HepG2 (cell line): Measurements from ENCODE around the gene SCT. TPM values are rescaled to one million over a fixed set of nuclear protein-coding genes. Genes with fewer than 3 reads are reported as not detected.

Experiments
- ATAC-seq: fragments of 200-7000 bp; cut with Tn5 transposase; 3 replicates; pipeline ENCODE4 v1.9.1; 2020; ENCODE audit warnings: mild to moderate bottlenecking, moderate library complexity
- BruUV-seq: library from RNA; stranded (reverse); fragments of 400-500 nt; replicated peaks from 2 replicates; lab custom pipeline; 2021; lab: Mats Ljungman, UMichigan
- CTCF ChIA-PET: fragments of 300-600 bp; formaldehyde crosslinking; extraction: SDS; loops from one replicate; lab custom pipeline; 2021; ENCODE audit warnings: low total read pairs, inconsistent platforms, low intra/inter-chr PET ratio; lab: Yijun Ruan, JAX
- POLR2A ChIA-PET: fragments of 350-600 bp; sonication (Branson Sonifier 250); formaldehyde crosslinking; loops from one replicate; lab custom pipeline; 2020; ENCODE audit warnings: antibody characterized with exemption, inconsistent platforms; lab: Yijun Ruan, JAX
- DNase-seq: peaks from one replicate; pipeline ENCODE4 v3.0.0-alpha.2; 2015; ENCODE audit warnings: low spot score
- FAIRE-seq: peaks from 3 replicates; lab custom pipeline; 2011; peaks lifted over from hg19 to GRCh38; lab: Jason Lieb, UNC
- H2AFZ ChIP-seq: one replicate; pipeline ENCODE4 v1.6.1; 2011; ENCODE audit warnings: low read length, inconsistent platforms
- H3K27ac ChIP-seq: fragments of 300-600 bp; 3 replicates; pipeline ENCODE4 v1.8.0; 2011; ENCODE audit warnings: mixed run types, mild to moderate bottlenecking, mixed read lengths, low read length, inconsistent platforms; ENCODE audit not compliant: insufficient read depth; ENCODE audit errors: extremely low read length
- H3K27me3 ChIP-seq, 2 experiments: fragments of 200-600 bp in 1 of 2; 2 replicates in 1 of 2; 3 replicates in 1 of 2; pipeline versions ENCODE4 v1.6.0 to v1.8.0; 2011; ENCODE audit warnings: low read length in 2 of 2, mild to moderate bottlenecking in 2 of 2, moderate library complexity in 2 of 2, inconsistent platforms in 1 of 2; ENCODE audit not compliant: insufficient read depth in 2 of 2, control insufficient read depth in 1 of 2
- H3K36me3 ChIP-seq, 2 experiments: fragments of 200-600 bp in 1 of 2; replicated peaks in 1 of 2; 2 replicates in 1 of 2; 3 replicates in 1 of 2; pipeline versions ENCODE4 v1.5.1 to v1.8.0; 2011; ENCODE audit warnings: low read length in 2 of 2, inconsistent platforms in 1 of 2; ENCODE audit not compliant: insufficient read depth in 2 of 2, control insufficient read depth in 1 of 2
- H3K4me1 ChIP-seq: 2 replicates; pipeline ENCODE4 v1.5.1; 2012; ENCODE audit warnings: low read length, inconsistent platforms; ENCODE audit not compliant: insufficient read depth
- H3K4me2 ChIP-seq: 2 replicates; pipeline ENCODE4 v1.6.0; 2011; ENCODE audit warnings: low read depth, low read length, inconsistent platforms
- H3K4me3 ChIP-seq, 3 experiments: fragments of 200-600 bp in 1 of 3; sonication (generic), shearing (Covaris generic) in 1 of 3; replicated peaks in 1 of 3; 2 replicates each; pipeline ENCODE4 v1.5.1; 2011 to 2016; ENCODE audit warnings: low read length in 3 of 3, inconsistent platforms in 2 of 3, low read depth in 2 of 3, mild to moderate bottlenecking in 2 of 3, control low read depth in 1 of 3, mixed read lengths in 1 of 3; ENCODE audit not compliant: insufficient read depth in 1 of 3
- H3K79me2 ChIP-seq: one replicate; pipeline ENCODE4 v1.6.1; 2011; ENCODE audit warnings: low read length, inconsistent platforms; ENCODE audit not compliant: insufficient read depth
- H3K9ac ChIP-seq: 2 replicates; pipeline ENCODE4 v1.6.0; 2011; ENCODE audit warnings: mild to moderate bottlenecking, low read depth, low read length, inconsistent platforms; ENCODE audit not compliant: insufficient read depth
- H3K9me3 ChIP-seq: 2 replicates; pipeline ENCODE4 v1.5.1; 2012; ENCODE audit warnings: mild to moderate bottlenecking, low read length
- H4K20me1 ChIP-seq: 2 replicates; pipeline ENCODE4 v1.6.0; 2011; ENCODE audit warnings: inconsistent platforms, mild to moderate bottlenecking, low read length, moderate library complexity; ENCODE audit not compliant: insufficient read depth
- BHLHE40 ChIP-seq: IDR thresholded peaks from 2 replicates; pipeline ENCODE4 v1.6.1; 2011; ENCODE audit warnings: low read length, improper control_type of control experiment
- FOXM1 ChIP-seq: sonication (generic); formaldehyde crosslinking; IDR thresholded peaks from 2 replicates; pipeline ENCODE4 v1.5.0; 2020; ENCODE audit warnings: missing genetic modification reagents
- KAT2B ChIP-seq: fragments of 150-350 bp; IDR thresholded peaks from 2 replicates; pipeline ENCODE4 v1.6.1; 2014; ENCODE audit warnings: low read depth, low read length, borderline replicate concordance
- MYC ChIP-seq: sonication (generic); formaldehyde crosslinking; IDR thresholded peaks from 2 replicates; pipeline ENCODE4 v1.9.0; 2021; ENCODE audit warnings: missing genetic modification reagents, borderline replicate concordance
- SPEN ChIP-seq: sonication (generic); formaldehyde crosslinking; IDR thresholded peaks from 2 replicates; pipeline ENCODE4 v1.5.1; 2020; ENCODE audit warnings: low read depth, mild to moderate bottlenecking, missing genetic modification reagents
- WGBS: methylation state at CpG from one replicate; pipeline ENCODE4 v1.1.6; 2017; ENCODE audit warnings: low lambda C conversion rate; 5-methylcytosine and 5-hydroxymethylcytosine counted together
- in situ Hi-C: cut with HindIII; loops from 2 replicates; pipeline ENCODE4 v1.10.0; 2017; ENCODE audit warnings: low pct_unique_long_range_greater_than_20kb; ENCODE audit not compliant: extremely low pct_ligation_motif_present
- intact Hi-C: fragments of 100-400 bp; cut with micrococcal nuclease; formaldehyde crosslinking; loops from one replicate; pipeline ENCODE4 v1.10.0; 2022; ENCODE audit not compliant: unreplicated experiment
- polyA plus RNA-seq, 8 experiments: library from polyadenylated mRNA; depleted of rRNA in 3 of 8; stranded (reverse) in 7 of 8; unstranded in 1 of 8; fragments of >200 nt; fragmentation: Illumina TruSeq in 4 of 8; extraction: Trizol in 4 of 8; gene quantifications; 2 replicates each; pipeline versions ENCODE4 v1.2.1 to v1.2.3, GENCODE V29; 2011 to 2016; ENCODE audit warnings: low read depth in 4 of 8, missing spikeins in 1 of 8, mixed read lengths in 1 of 8; ENCODE audit not compliant: insufficient read depth in 1 of 8
- total RNA-seq, 5 experiments: library from RNA; depleted of rRNA; stranded (reverse); fragments of >200 nt; fragmentation: Illumina TruSeq; extraction: Trizol; gene quantifications; 2 replicates each; pipeline ENCODE4 v1.2.3, GENCODE V29; 2016; ENCODE audit warnings: low read depth in 1 of 5
- TF ChIP-seq, protein P1 (sequence below): sonication (generic); formaldehyde crosslinking; IDR thresholded peaks from 2 replicates; pipeline ENCODE4 v1.4.0; 2020; ENCODE audit warnings: low read depth, missing genetic modification reagents
- TF ChIP-seq, protein P2 (sequence below): sonication (generic); formaldehyde crosslinking; IDR thresholded peaks from 2 replicates; pipeline ENCODE4 v1.4.0; 2020; ENCODE audit warnings: missing genetic modification reagents
- TF ChIP-seq, protein P3 (sequence below): IDR thresholded peaks from 2 replicates; pipeline ENCODE4 v1.6.1; 2016; ENCODE audit warnings: low read depth
- TF ChIP-seq, protein P4 (sequence below): sonication (generic); formaldehyde crosslinking; conservative IDR thresholded peaks from 2 replicates; pipeline ENCODE4 v1.4.0; 2020; ENCODE audit warnings: missing genetic modification reagents
- TF ChIP-seq, protein P5 (sequence below): sonication (generic); formaldehyde crosslinking; IDR thresholded peaks from 2 replicates; pipeline ENCODE4 v1.4.0; 2020; ENCODE audit warnings: missing genetic modification reagents, mild to moderate bottlenecking, borderline replicate concordance

The SCT gene
- total and polyA plus RNA-seq, 2 of the 13 experiments (the other 11 are each of a cell fraction or from before 2014, with no cell fraction given) = not detected

DNA sequence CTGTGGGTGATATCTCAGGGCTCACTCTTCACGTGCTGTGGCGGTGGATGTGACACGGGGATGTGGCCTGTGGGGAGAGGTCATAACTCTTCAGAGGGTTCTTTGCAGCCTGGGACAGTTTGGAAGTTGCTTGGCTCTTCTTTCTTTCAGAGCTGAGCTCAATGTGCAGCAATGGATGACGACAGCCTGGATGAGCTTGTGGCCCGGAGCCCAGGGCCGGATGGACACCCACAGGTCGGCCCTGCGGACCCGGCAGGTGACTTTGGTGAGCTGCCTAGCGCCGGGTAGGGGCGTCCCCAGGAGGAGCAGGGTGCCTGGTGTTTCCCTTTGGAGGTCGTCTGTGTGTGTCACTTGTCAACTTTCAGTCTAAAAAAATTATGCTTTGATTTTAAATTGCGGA, 45.6 kb downstream of the SCT start:
- no peak overlapping the region for H3K9ac ChIP-seq
- FAIRE-seq = no peak
- TF ChIP-seq, protein P1, sequence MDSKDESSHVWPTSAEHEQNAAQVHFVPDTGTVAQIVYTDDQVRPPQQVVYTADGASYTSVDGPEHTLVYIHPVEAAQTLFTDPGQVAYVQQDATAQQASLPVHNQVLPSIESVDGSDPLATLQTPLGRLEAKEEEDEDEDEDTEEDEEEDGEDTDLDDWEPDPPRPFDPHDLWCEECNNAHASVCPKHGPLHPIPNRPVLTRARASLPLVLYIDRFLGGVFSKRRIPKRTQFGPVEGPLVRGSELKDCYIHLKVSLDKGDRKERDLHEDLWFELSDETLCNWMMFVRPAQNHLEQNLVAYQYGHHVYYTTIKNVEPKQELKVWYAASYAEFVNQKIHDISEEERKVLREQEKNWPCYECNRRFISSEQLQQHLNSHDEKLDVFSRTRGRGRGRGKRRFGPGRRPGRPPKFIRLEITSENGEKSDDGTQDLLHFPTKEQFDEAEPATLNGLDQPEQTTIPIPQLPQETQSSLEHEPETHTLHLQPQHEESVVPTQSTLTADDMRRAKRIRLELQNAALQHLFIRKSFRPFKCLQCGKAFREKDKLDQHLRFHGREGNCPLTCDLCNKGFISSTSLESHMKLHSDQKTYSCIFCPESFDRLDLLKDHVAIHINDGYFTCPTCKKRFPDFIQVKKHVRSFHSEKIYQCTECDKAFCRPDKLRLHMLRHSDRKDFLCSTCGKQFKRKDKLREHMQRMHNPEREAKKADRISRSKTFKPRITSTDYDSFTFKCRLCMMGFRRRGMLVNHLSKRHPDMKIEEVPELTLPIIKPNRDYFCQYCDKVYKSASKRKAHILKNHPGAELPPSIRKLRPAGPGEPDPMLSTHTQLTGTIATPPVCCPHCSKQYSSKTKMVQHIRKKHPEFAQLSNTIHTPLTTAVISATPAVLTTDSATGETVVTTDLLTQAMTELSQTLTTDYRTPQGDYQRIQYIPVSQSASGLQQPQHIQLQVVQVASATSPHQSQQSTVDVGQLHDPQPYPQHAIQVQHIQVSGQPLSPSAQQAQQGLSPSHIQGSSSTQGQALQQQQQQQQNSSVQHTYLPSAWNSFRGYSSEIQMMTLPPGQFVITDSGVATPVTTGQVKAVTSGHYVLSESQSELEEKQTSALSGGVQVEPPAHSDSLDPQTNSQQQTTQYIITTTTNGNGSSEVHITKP (CRISPR knock-in tag) = no peak
- TF ChIP-seq, protein P2, sequence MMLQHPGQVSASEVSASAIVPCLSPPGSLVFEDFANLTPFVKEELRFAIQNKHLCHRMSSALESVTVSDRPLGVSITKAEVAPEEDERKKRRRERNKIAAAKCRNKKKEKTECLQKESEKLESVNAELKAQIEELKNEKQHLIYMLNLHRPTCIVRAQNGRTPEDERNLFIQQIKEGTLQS = no peak
- TF ChIP-seq, protein P3, sequence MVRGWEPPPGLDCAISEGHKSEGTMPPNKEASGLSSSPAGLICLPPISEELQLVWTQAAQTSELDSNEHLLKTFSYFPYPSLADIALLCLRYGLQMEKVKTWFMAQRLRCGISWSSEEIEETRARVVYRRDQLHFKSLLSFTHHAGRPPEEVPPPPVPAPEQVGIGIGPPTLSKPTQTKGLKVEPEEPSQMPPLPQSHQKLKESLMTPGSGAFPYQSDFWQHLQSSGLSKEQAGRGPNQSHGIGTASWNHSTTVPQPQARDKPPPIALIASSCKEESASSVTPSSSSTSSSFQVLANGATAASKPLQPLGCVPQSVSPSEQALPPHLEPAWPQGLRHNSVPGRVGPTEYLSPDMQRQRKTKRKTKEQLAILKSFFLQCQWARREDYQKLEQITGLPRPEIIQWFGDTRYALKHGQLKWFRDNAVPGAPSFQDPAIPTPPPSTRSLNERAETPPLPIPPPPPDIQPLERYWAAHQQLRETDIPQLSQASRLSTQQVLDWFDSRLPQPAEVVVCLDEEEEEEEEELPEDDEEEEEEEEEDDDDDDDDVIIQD (CRISPR knock-in tag) = no peak
- TF ChIP-seq, protein P4, sequence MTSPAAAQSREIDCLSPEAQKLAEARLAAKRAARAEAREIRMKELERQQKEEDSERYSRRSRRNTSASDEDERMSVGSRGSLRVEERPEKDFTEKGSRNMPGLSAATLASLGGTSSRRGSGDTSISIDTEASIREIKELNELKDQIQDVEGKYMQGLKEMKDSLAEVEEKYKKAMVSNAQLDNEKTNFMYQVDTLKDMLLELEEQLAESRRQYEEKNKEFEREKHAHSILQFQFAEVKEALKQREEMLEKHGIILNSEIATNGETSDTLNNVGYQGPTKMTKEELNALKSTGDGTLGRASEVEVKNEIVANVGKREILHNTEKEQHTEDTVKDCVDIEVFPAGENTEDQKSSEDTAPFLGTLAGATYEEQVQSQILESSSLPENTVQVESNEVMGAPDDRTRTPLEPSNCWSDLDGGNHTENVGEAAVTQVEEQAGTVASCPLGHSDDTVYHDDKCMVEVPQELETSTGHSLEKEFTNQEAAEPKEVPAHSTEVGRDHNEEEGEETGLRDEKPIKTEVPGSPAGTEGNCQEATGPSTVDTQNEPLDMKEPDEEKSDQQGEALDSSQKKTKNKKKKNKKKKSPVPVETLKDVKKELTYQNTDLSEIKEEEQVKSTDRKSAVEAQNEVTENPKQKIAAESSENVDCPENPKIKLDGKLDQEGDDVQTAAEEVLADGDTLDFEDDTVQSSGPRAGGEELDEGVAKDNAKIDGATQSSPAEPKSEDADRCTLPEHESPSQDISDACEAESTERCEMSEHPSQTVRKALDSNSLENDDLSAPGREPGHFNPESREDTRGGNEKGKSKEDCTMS (CRISPR knock-in tag) = no peak
- TF ChIP-seq, protein P5, sequence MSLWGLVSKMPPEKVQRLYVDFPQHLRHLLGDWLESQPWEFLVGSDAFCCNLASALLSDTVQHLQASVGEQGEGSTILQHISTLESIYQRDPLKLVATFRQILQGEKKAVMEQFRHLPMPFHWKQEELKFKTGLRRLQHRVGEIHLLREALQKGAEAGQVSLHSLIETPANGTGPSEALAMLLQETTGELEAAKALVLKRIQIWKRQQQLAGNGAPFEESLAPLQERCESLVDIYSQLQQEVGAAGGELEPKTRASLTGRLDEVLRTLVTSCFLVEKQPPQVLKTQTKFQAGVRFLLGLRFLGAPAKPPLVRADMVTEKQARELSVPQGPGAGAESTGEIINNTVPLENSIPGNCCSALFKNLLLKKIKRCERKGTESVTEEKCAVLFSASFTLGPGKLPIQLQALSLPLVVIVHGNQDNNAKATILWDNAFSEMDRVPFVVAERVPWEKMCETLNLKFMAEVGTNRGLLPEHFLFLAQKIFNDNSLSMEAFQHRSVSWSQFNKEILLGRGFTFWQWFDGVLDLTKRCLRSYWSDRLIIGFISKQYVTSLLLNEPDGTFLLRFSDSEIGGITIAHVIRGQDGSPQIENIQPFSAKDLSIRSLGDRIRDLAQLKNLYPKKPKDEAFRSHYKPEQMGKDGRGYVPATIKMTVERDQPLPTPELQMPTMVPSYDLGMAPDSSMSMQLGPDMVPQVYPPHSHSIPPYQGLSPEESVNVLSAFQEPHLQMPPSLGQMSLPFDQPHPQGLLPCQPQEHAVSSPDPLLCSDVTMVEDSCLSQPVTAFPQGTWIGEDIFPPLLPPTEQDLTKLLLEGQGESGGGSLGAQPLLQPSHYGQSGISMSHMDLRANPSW (CRISPR knock-in tag) = no peak
- TF ChIP-seq KAT2B (no peak), BHLHE40 (no peak), FOXM1 (CRISPR knock-in tag) (no peak), SPEN (CRISPR knock-in tag) (no peak), MYC (CRISPR knock-in tag) (no peak)

More for the DNA sequence above, 45.6 kb downstream of the SCT start:
- no TSS peak for BruUV-seq
- H3K9me3 ChIP-seq = no peaks in the 10 kb centered on the region
- in situ Hi-C loops (no loop called here), intact Hi-C loops (no loop called here)
- H3K36me3 ChIP-seq = peaks cover 11 to 30% of the 10 kb centered on the region in 2 experiments
- 89% methylated on average over 8 of the region's 14 CpGs for WGBS
- H3K79me2 ChIP-seq = peaks cover 68% of the 10 kb centered on the region
- H3K27ac ChIP-seq = no peak overlapping the region
- no peak overlapping the region for H2AFZ ChIP-seq
- POLR2A ChIA-PET = no interaction called here
- no peak overlapping the region for H3K4me2 ChIP-seq
- ATAC-seq (no peak), DNase-seq (no peak)
- H3K4me3 ChIP-seq = no peak overlapping the region
- H3K4me1 ChIP-seq = peaks cover 61% of the 10 kb centered on the region
- CTCF ChIA-PET = no interaction called here
- peaks cover 49% of the 10 kb centered on the region for H4K20me1 ChIP-seq
- H3K27me3 ChIP-seq = no peaks in the 10 kb centered on the region; a peak in 1 of 5 replicates
